Testis (tissue), 2 donors: ENCODE data around the gene SLC4A5.
"Not testable (repeated sequence)": the region's sequence is repeated elsewhere in the genome, so short reads cannot be mapped to it uniquely, and the experiment has no call there.

Experiments
- CTCF ChIP-seq, 3 experiments: fragments of 450-650 bp in 2 of 3; fragments of 200-600 bp in 1 of 3; sonication (generic) in 1 of 3; IDR thresholded peaks; one replicate each; pipeline ENCODE4 v1.5.1; 2016 to 2019; ENCODE audit warnings: antibody characterized with exemption in 3 of 3, mild to moderate bottlenecking in 2 of 3, moderate library complexity in 1 of 3
- POLR2A ChIP-seq: fragments of 450-650 bp; IDR thresholded peaks from one replicate; pipeline ENCODE4 v1.6.1; 2017; ENCODE audit warnings: antibody characterized with exemption, mild to moderate bottlenecking, moderate library complexity

GRCh38 chr2:74215771-74216170, 127.4 kb downstream of the SLC4A5 start:
- TF ChIP-seq CTCF (IDR thresholded peaks at IDR 0.05); POLR2A: not testable (repeated sequence)
